ENCODE results near the gene R3HDM2. TPM values are rescaled to one million over a fixed set of nuclear protein-coding genes. Genes with fewer than 3 reads are reported as not detected.

The R3HDM2 gene
- total and polyA plus RNA-seq, 2 of the 13 experiments (the other 11 are each of a cell fraction or from before 2014, with no cell fraction given) = 11.1 to 23.5 TPM

DNA sequence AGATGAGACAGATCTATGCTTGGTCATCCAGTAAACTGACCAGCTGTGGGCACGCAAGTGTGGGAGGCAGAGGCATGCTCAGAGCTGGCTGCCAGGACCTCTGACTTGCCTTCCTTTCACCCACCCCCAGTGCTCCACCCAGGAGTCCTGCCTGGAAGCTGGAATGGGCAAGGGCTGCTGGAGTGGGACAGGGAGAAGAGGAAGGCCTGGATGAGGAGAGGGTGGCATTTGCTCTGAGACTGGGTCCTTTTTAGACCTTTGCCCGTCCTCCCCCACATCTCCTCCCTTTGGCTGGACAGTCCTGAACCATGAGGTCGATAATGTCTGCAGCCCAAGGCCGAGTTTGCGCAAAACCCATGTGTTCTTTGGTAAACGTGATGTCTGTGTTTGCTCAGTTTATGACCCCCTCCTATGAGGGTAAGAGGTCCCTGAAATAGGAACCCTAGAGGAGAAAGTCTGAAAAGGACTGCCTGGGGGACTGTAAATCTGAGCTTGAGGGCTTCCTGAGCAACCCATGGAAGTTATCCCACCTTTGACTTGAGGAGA lies 20.5 kb upstream of the R3HDM2 start (continued):
- TF ChIP-seq, protein P1, sequence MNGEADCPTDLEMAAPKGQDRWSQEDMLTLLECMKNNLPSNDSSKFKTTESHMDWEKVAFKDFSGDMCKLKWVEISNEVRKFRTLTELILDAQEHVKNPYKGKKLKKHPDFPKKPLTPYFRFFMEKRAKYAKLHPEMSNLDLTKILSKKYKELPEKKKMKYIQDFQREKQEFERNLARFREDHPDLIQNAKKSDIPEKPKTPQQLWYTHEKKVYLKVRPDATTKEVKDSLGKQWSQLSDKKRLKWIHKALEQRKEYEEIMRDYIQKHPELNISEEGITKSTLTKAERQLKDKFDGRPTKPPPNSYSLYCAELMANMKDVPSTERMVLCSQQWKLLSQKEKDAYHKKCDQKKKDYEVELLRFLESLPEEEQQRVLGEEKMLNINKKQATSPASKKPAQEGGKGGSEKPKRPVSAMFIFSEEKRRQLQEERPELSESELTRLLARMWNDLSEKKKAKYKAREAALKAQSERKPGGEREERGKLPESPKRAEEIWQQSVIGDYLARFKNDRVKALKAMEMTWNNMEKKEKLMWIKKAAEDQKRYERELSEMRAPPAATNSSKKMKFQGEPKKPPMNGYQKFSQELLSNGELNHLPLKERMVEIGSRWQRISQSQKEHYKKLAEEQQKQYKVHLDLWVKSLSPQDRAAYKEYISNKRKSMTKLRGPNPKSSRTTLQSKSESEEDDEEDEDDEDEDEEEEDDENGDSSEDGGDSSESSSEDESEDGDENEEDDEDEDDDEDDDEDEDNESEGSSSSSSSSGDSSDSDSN (CRISPR knock-in tag; IDR thresholded peaks at IDR 0.05) = peak; percentile 77
- peak; percentile 93 for TF ChIP-seq ZNF230 (CRISPR knock-in tag; IDR thresholded peaks at IDR 0.05)
- no peak for TF ChIP-seq ZNF879 (CRISPR knock-in tag; IDR thresholded peaks at IDR 0.05)
- TF ChIP-seq ZNF234 (CRISPR knock-in tag; conservative IDR thresholded peaks at IDR 0.05) = no peak
- TF ChIP-seq SIN3A (IDR thresholded peaks at IDR 0.05; ENCODE audit: borderline replicate concordance, low read depth, low read length) = no peak
- TF ChIP-seq, protein P2, sequence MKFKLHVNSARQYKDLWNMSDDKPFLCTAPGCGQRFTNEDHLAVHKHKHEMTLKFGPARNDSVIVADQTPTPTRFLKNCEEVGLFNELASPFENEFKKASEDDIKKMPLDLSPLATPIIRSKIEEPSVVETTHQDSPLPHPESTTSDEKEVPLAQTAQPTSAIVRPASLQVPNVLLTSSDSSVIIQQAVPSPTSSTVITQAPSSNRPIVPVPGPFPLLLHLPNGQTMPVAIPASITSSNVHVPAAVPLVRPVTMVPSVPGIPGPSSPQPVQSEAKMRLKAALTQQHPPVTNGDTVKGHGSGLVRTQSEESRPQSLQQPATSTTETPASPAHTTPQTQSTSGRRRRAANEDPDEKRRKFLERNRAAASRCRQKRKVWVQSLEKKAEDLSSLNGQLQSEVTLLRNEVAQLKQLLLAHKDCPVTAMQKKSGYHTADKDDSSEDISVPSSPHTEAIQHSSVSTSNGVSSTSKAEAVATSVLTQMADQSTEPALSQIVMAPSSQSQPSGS (CRISPR knock-in tag; IDR thresholded peaks at IDR 0.05) = peak; percentile 96
- 0 out of 2 replicates have a peak, but pooled peaks have one; percentile 25 for TF ChIP-seq NFATC3 (CRISPR knock-in tag; IDR thresholded peaks at IDR 0.05)
- TF ChIP-seq, protein P3, sequence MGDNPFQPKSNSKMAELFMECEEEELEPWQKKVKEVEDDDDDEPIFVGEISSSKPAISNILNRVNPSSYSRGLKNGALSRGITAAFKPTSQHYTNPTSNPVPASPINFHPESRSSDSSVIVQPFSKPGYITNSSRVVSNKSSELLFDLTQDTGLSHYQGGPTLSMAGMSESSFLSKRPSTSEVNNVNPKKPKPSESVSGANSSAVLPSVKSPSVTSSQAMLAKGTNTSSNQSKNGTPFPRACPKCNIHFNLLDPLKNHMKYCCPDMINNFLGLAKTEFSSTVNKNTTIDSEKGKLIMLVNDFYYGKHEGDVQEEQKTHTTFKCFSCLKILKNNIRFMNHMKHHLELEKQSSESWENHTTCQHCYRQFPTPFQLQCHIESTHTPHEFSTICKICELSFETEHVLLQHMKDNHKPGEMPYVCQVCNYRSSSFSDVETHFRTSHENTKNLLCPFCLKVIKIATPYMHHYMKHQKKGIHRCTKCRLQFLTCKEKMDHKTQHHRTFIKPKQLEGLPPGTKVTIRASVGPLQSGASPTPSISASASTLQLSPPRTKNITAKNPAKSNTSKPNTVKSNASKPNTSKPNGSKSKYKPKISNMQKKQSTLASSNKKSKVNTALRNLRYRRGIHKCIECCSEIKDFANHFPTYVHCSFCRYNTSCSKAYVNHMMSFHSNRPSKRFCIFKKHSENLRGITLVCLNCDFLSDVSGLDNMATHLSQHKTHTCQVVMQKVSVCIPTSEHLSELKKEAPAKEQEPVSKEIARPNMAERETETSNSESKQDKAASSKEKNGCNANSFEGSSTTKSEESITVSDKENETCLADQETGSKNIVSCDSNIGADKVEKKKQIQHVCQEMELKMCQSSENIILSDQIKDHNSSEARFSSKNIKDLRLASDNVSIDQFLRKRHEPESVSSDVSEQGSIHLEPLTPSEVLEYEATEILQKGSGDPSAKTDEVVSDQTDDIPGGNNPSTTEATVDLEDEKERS (CRISPR knock-in tag; IDR thresholded peaks at IDR 0.05) = 0 out of 2 replicates have a peak, but pooled peaks have one; percentile 31
- no peak for TF ChIP-seq SATB2 (CRISPR knock-in tag; IDR thresholded peaks at IDR 0.05)
- no peak for TF ChIP-seq KLF15 (CRISPR knock-in tag; IDR thresholded peaks at IDR 0.05; ENCODE audit: borderline replicate concordance)
- TF ChIP-seq, protein P4, sequence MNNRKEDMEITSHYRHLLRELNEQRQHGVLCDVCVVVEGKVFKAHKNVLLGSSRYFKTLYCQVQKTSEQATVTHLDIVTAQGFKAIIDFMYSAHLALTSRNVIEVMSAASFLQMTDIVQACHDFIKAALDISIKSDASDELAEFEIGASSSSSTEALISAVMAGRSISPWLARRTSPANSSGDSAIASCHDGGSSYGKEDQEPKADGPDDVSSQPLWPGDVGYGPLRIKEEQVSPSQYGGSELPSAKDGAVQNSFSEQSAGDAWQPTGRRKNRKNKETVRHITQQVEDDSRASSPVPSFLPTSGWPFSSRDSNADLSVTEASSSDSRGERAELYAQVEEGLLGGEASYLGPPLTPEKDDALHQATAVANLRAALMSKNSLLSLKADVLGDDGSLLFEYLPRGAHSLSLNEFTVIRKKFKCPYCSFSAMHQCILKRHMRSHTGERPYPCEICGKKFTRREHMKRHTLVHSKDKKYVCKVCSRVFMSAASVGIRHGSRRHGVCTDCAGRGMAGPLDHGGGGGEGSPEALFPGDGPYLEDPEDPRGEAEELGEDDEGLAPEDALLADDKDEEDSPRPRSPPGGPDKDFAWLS (CRISPR knock-in tag; IDR thresholded peaks at IDR 0.05; ENCODE audit: borderline replicate concordance) = peak; percentile 74; the same call in 1 of the 2 replicates
- TF ChIP-seq ZNF570 (CRISPR knock-in tag; IDR thresholded peaks at IDR 0.05; ENCODE audit: borderline replicate concordance) = no peak
- TF ChIP-seq, protein P5, sequence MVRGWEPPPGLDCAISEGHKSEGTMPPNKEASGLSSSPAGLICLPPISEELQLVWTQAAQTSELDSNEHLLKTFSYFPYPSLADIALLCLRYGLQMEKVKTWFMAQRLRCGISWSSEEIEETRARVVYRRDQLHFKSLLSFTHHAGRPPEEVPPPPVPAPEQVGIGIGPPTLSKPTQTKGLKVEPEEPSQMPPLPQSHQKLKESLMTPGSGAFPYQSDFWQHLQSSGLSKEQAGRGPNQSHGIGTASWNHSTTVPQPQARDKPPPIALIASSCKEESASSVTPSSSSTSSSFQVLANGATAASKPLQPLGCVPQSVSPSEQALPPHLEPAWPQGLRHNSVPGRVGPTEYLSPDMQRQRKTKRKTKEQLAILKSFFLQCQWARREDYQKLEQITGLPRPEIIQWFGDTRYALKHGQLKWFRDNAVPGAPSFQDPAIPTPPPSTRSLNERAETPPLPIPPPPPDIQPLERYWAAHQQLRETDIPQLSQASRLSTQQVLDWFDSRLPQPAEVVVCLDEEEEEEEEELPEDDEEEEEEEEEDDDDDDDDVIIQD (CRISPR knock-in tag; IDR thresholded peaks at IDR 0.05; ENCODE audit: low read depth) = peak; percentile 93
- peak; percentile 58; the same call in 1 of the 2 replicates for TF ChIP-seq ZBTB21 (CRISPR knock-in tag; IDR thresholded peaks at IDR 0.05)
- TF ChIP-seq ZNF329 (CRISPR knock-in tag; IDR thresholded peaks at IDR 0.05; ENCODE audit: low read depth) = peak; percentile 81; the same call in 1 of the 2 replicates
- TF ChIP-seq HOXA7 (CRISPR knock-in tag; IDR thresholded peaks at IDR 0.05) = no peak
- TF ChIP-seq ZNF510 (CRISPR knock-in tag; IDR thresholded peaks at IDR 0.05; ENCODE audit: low read depth) = peak; percentile 95; the same call in 1 of the 2 replicates
